Measurements from ENCODE around the gene AMOT. TPM values are rescaled to one million over a fixed set of nuclear protein-coding genes. Genes with fewer than 3 reads are reported as not detected.

Gene AMOT
- total and polyA plus RNA-seq, 2 donors = 3.8 to 8.3 TPM

GRCh38 chrX:112830540-112830939 is 10.1 kb downstream of the AMOT start:
- Histone ChIP-seq H3K27ac (ENCODE audit: low read depth in 1 of 2, low read length in 1 of 2) (no peak overlapping the region), H3K4me1 (ENCODE audit: control insufficient read depth in 2 of 2, insufficient read depth in 2 of 2, low read length in 2 of 2) (no peaks in the 10 kb centered on the region), H3K9me3 (ENCODE audit: control insufficient read depth in 2 of 2, insufficient read depth in 1 of 2, low read length in 1 of 2) (no peaks in the 10 kb centered on the region), H3K27me3 (ENCODE audit: control insufficient read depth in 2 of 2, insufficient read depth in 1 of 2, low read length in 1 of 2) (no peaks in the 10 kb centered on the region), H3K36me3 (ENCODE audit: control insufficient read depth in 2 of 2, insufficient read depth in 2 of 2, low read length in 1 of 2) (no peaks in the 10 kb centered on the region), H3K4me3 (ENCODE audit: low read length in 2 of 2) (no peak overlapping the region)
- DNase-seq (ENCODE audit: low read depth in 6 of 9, low spot score in 9 of 9) = no peak
- WGBS = 97% methylated on average over 3 of the region's 3 CpGs

GRCh38 chrX:112827292-112827903 is 13.2 kb downstream of the AMOT start:
- H3K4me1 ChIP-seq (ENCODE audit: control insufficient read depth in 2 of 2, insufficient read depth in 2 of 2, low read length in 2 of 2) = no peaks in the 10 kb centered on the region
- DNase-seq (ENCODE audit: low read depth in 6 of 9, low spot score in 9 of 9) = no peak
- H3K27me3 ChIP-seq (ENCODE audit: control insufficient read depth in 2 of 2, insufficient read depth in 1 of 2, low read length in 1 of 2) = no peaks in the 10 kb centered on the region
- no peak overlapping the region for H3K27ac ChIP-seq (ENCODE audit: low read depth in 1 of 2, low read length in 1 of 2)
- H3K9me3 ChIP-seq (ENCODE audit: control insufficient read depth in 2 of 2, insufficient read depth in 1 of 2, low read length in 1 of 2) = no peaks in the 10 kb centered on the region
- no peaks in the 10 kb centered on the region for H3K36me3 ChIP-seq (ENCODE audit: control insufficient read depth in 2 of 2, insufficient read depth in 2 of 2, low read length in 1 of 2)
- WGBS = 98% methylated on average over 1 of the region's 1 CpG
- H3K4me3 ChIP-seq (ENCODE audit: low read length in 2 of 2) = no peak overlapping the region

GRCh38 chrX:112826023-112826422 is 14.6 kb downstream of the AMOT start:
- Histone ChIP-seq H3K36me3 (ENCODE audit: control insufficient read depth in 2 of 2, insufficient read depth in 2 of 2, low read length in 1 of 2) (no peaks in the 10 kb centered on the region), H3K4me3 (ENCODE audit: low read length in 2 of 2) (no peak overlapping the region), H3K4me1 (ENCODE audit: control insufficient read depth in 2 of 2, insufficient read depth in 2 of 2, low read length in 2 of 2) (no peaks in the 10 kb centered on the region), H3K27me3 (ENCODE audit: control insufficient read depth in 2 of 2, insufficient read depth in 1 of 2, low read length in 1 of 2) (no peaks in the 10 kb centered on the region), H3K9me3 (ENCODE audit: control insufficient read depth in 2 of 2, insufficient read depth in 1 of 2, low read length in 1 of 2) (no peaks in the 10 kb centered on the region), H3K27ac (ENCODE audit: low read depth in 1 of 2, low read length in 1 of 2) (no peak overlapping the region)
- no peak for DNase-seq (ENCODE audit: low read depth in 6 of 9, low spot score in 9 of 9)

GRCh38 chrX:112822892-112823291 is 17.7 kb downstream of the AMOT start:
- H3K27me3 ChIP-seq (ENCODE audit: control insufficient read depth in 2 of 2, insufficient read depth in 1 of 2, low read length in 1 of 2) = no peaks in the 10 kb centered on the region
- H3K4me3 ChIP-seq (ENCODE audit: low read length in 2 of 2) = no peak overlapping the region
- H3K36me3 ChIP-seq (ENCODE audit: control insufficient read depth in 2 of 2, insufficient read depth in 2 of 2, low read length in 1 of 2) = no peaks in the 10 kb centered on the region
- H3K27ac ChIP-seq (ENCODE audit: low read depth in 1 of 2, low read length in 1 of 2) = no peak overlapping the region
- 95% methylated on average over 7 of the region's 7 CpGs for WGBS
- no peaks in the 10 kb centered on the region for H3K9me3 ChIP-seq (ENCODE audit: control insufficient read depth in 2 of 2, insufficient read depth in 1 of 2, low read length in 1 of 2)
- DNase-seq (ENCODE audit: low read depth in 6 of 9, low spot score in 9 of 9) = no peak
- H3K4me1 ChIP-seq (ENCODE audit: control insufficient read depth in 2 of 2, insufficient read depth in 2 of 2, low read length in 2 of 2) = peaks cover 0 to 3% of the 10 kb centered on the region in 2 donors

GRCh38 chrX:112820364-112821268 is 20.0 kb downstream of the AMOT start:
- no peak overlapping the region for H3K27ac ChIP-seq (ENCODE audit: low read depth in 1 of 2, low read length in 1 of 2)

GRCh38 chrX:112819813-112820212 is 20.8 kb downstream of the AMOT start:
- WGBS = 95% methylated on average over 1 of the region's 1 CpG
- H3K36me3 ChIP-seq (ENCODE audit: control insufficient read depth in 2 of 2, insufficient read depth in 2 of 2, low read length in 1 of 2) = no peaks in the 10 kb centered on the region
- H3K4me3 ChIP-seq (ENCODE audit: low read length in 2 of 2) = no peak overlapping the region
- H3K9me3 ChIP-seq (ENCODE audit: control insufficient read depth in 2 of 2, insufficient read depth in 1 of 2, low read length in 1 of 2) = no peaks in the 10 kb centered on the region
- no peaks in the 10 kb centered on the region for H3K27me3 ChIP-seq (ENCODE audit: control insufficient read depth in 2 of 2, insufficient read depth in 1 of 2, low read length in 1 of 2)
- H3K27ac ChIP-seq (ENCODE audit: low read depth in 1 of 2, low read length in 1 of 2) = no peak overlapping the region
- no peak for DNase-seq (ENCODE audit: low read depth in 6 of 9, low spot score in 9 of 9)
- peaks cover 0 to 3% of the 10 kb centered on the region in 2 donors for H3K4me1 ChIP-seq (ENCODE audit: control insufficient read depth in 2 of 2, insufficient read depth in 2 of 2, low read length in 2 of 2)

More at GRCh38 chrX:112820364-112821268, 20.0 kb downstream of the AMOT start:
- WGBS = 95% methylated on average over 3 of the region's 3 CpGs
- Histone ChIP-seq H3K4me1 (ENCODE audit: control insufficient read depth in 2 of 2, insufficient read depth in 2 of 2, low read length in 2 of 2) (peaks cover 0 to 3% of the 10 kb centered on the region in 2 donors), H3K36me3 (ENCODE audit: control insufficient read depth in 2 of 2, insufficient read depth in 2 of 2, low read length in 1 of 2) (no peaks in the 10 kb centered on the region), H3K4me3 (ENCODE audit: low read length in 2 of 2) (no peak overlapping the region), H3K9me3 (ENCODE audit: control insufficient read depth in 2 of 2, insufficient read depth in 1 of 2, low read length in 1 of 2) (no peaks in the 10 kb centered on the region), H3K27me3 (ENCODE audit: control insufficient read depth in 2 of 2, insufficient read depth in 1 of 2, low read length in 1 of 2) (no peaks in the 10 kb centered on the region)
- no peak for DNase-seq (ENCODE audit: low read depth in 6 of 9, low spot score in 9 of 9)

GRCh38 chrX:112819008-112819640 is 21.5 kb downstream of the AMOT start:
- H3K9me3 ChIP-seq (ENCODE audit: control insufficient read depth in 2 of 2, insufficient read depth in 1 of 2, low read length in 1 of 2) = no peaks in the 10 kb centered on the region
- no peak overlapping the region for H3K4me3 ChIP-seq (ENCODE audit: low read length in 2 of 2)
- H3K36me3 ChIP-seq (ENCODE audit: control insufficient read depth in 2 of 2, insufficient read depth in 2 of 2, low read length in 1 of 2) = no peaks in the 10 kb centered on the region
- no peak for DNase-seq (ENCODE audit: low read depth in 6 of 9, low spot score in 9 of 9)
- no peak overlapping the region for H3K27ac ChIP-seq (ENCODE audit: low read depth in 1 of 2, low read length in 1 of 2)
- no peaks in the 10 kb centered on the region for H3K27me3 ChIP-seq (ENCODE audit: control insufficient read depth in 2 of 2, insufficient read depth in 1 of 2, low read length in 1 of 2)
- 67% methylated on average over 2 of the region's 2 CpGs for WGBS
- H3K4me1 ChIP-seq (ENCODE audit: control insufficient read depth in 2 of 2, insufficient read depth in 2 of 2, low read length in 2 of 2) = peaks cover 0 to 3% of the 10 kb centered on the region in 2 donors

GRCh38 chrX:112818114-112819007 is 22.3 kb downstream of the AMOT start:
- Histone ChIP-seq H3K27ac (ENCODE audit: low read depth in 1 of 2, low read length in 1 of 2) (peak overlapping the region; percentile 26 to 60), H3K4me1 (ENCODE audit: control insufficient read depth in 2 of 2, insufficient read depth in 2 of 2, low read length in 2 of 2) (peaks cover 0 to 3% of the 10 kb centered on the region in 2 donors), H3K36me3 (ENCODE audit: control insufficient read depth in 2 of 2, insufficient read depth in 2 of 2, low read length in 1 of 2) (no peaks in the 10 kb centered on the region), H3K27me3 (ENCODE audit: control insufficient read depth in 2 of 2, insufficient read depth in 1 of 2, low read length in 1 of 2) (no peaks in the 10 kb centered on the region), H3K9me3 (ENCODE audit: control insufficient read depth in 2 of 2, insufficient read depth in 1 of 2, low read length in 1 of 2) (no peaks in the 10 kb centered on the region), H3K4me3 (ENCODE audit: low read length in 2 of 2) (no peak overlapping the region)
- WGBS = 97% methylated on average over 11 of the region's 11 CpGs
- no peak for DNase-seq (ENCODE audit: low read depth in 6 of 9, low spot score in 9 of 9)
